OCI-LY7 (cell line): ENCODE data around the gene UBTD2.

Source experiments
- EZH2phosphoT487 ChIP-seq: fragments of 200-600 bp; sonication (generic); IDR thresholded peaks from 2 replicates; pipeline ENCODE4 v1.6.1; 2018; ENCODE audit warnings: low read depth, borderline replicate concordance, mild to moderate bottlenecking, mixed run types, antibody characterized with exemption, low read length, moderate library complexity, mixed read lengths
- TF ChIP-seq, protein P1 (sequence below): fragments of 200-600 bp; sonication (generic); conservative IDR thresholded peaks from 2 replicates; pipeline ENCODE4 v1.5.1; 2014; ENCODE audit warnings: mild to moderate bottlenecking, antibody characterized with exemption, low read length, moderate library complexity, mixed read lengths

DNA sequence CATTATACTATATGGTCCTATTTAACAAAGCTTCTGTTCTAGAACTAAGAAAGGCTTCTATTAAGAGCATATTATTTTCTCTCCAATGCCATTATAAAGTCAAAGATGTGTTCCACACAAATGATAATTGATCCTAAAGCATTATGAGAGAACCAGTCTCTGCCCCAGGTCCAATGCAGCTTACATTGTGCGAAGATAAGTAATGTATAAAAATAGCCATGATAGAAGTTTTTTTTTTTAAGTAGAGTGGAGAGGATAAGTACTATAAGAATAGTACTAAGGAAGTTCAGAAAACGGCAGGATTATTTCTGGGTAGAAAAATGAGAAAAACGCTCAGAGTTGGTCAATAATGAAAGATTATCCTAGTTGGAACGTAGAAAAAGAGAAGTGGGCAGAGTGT is 15.6 kb downstream of the UBTD2 start:
- TF ChIP-seq, protein P1, sequence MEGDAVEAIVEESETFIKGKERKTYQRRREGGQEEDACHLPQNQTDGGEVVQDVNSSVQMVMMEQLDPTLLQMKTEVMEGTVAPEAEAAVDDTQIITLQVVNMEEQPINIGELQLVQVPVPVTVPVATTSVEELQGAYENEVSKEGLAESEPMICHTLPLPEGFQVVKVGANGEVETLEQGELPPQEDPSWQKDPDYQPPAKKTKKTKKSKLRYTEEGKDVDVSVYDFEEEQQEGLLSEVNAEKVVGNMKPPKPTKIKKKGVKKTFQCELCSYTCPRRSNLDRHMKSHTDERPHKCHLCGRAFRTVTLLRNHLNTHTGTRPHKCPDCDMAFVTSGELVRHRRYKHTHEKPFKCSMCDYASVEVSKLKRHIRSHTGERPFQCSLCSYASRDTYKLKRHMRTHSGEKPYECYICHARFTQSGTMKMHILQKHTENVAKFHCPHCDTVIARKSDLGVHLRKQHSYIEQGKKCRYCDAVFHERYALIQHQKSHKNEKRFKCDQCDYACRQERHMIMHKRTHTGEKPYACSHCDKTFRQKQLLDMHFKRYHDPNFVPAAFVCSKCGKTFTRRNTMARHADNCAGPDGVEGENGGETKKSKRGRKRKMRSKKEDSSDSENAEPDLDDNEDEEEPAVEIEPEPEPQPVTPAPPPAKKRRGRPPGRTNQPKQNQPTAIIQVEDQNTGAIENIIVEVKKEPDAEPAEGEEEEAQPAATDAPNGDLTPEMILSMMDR: no peak
- TF ChIP-seq EZH2phosphoT487: no peak
